GM19328 (cell line): ENCODE data around the gene CD34.
"Not testable (repeated sequence)": the region's sequence is repeated elsewhere in the genome, so short reads cannot be mapped to it uniquely, and the experiment has no call there.

Experiments used
- ATAC-seq: cut with Tn5 transposase; IDR thresholded peaks from one replicate; pipeline ENCODE4 v1.9.1; 2021; ENCODE audit warnings: mild to moderate bottlenecking, moderate library complexity; ENCODE audit not compliant: unreplicated experiment

The CD34 gene

DNA sequence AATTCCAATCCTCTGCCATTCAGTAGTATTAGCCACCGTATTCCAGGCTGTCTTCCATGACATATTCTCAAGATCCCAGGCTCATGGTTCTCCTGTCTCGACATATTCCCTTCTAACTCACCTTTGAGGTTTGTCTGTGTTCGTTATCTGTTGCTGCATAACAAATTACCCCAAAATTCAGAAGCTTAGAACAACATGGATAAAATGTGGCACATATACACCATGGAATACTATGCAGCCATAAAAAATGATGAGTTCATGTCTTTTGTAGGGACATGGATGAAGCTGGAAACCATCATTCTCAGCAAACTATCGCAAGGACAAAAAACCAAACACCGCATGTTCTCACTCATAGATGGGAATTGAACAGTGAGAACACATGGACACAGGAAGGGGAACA, 33.0 kb downstream of the CD34 start:
- ATAC-seq: not testable (repeated sequence)

DNA sequence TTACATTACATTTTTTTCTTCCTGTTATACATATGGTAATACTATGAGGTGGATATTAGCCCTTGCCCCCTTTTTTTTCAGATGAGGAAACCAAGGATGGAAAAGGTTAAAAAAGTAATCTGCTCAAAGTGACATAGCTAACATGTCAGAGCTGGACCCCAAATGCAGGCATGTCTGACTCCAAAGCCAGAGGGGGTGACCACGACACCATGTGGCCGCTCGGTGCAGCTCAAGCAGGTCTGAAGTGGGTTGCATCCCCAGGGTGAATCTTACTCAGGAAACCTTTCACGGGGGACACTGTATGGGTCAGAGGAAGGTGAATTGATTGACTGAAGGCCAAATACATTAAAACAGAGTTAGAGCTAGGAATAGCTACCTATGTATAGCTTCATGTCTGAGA, 34.8 kb downstream of the CD34 start:
- no peak for ATAC-seq

DNA sequence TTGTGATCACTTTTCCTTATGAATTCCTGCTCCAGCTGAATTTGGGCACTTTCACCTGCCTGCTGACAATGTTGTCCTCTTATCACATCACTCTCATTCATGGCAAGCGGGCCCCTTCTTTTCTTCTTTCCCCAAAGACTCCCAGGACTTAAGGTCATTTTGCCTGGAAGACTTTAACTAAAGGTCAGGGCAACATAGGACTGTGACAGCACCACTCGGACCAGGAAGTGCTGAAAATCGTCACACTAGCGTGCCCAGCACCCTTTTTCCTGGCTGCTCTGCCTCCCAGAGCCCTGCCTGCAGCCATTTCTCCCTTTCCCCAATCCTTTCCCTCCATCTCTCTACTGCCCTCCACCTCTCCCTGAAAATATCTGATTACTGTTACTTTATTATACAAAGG, 35.4 kb downstream of the CD34 start:
- ATAC-seq: no peak

DNA sequence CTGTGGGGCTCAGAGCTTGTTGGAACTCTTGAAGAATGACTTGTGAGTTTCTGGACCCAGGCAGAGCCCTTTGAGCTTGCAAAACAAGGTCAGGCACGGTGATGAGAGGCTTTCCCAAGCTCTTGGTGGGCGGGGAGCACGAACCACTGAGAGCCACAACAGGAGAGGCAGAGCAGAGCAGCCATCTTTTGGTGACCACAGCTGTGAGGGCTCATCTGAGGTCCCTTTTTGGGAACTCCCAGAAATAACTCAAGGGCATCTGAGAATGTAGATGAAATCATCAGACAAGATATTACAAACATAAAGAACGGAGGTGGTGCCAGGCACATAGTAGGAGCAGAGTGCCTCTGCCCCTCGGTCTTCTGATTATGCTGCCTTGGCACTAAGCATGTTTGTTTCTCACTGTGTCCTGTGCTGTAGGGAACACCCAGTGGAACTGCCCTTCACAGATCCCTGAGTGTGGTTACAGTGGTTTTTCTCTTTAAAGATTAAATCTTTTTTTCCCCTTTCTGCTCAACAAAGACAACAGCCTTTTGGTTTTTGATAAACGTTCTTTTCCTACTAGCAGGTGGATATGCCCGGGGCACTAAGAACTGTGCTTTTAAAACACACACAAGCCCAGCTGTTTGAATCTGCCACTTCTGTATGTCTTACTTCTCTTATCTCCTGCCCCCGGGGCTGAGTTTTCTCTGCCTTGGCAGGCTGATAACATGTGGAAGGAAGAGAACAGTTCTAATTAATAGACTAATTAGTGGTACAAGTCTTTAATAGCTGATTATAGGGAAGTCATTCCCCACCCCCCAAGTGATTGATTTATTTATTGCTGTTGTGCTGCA, 37.7 kb downstream of the CD34 start:
- ATAC-seq: no peak

DNA sequence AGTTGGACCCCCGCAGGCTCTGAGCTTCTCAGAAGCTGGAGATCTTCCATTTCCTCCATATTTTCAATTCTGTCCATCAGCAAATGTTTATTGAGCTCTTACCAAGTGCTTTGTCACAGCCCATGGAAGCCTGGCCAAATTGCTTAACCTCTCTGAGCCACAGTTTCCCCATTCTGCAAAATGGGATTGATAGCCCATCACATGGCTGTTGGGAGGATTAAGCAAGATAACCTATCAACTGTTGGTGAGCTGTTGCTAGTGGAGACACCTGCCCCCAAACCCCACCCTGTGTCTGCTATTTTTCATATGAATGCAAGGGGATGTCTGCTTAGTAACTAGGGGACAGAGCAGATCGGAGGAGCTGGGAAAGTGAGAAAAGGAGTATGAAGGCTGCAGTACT, 38.3 kb downstream of the CD34 start:
- no peak for ATAC-seq

DNA sequence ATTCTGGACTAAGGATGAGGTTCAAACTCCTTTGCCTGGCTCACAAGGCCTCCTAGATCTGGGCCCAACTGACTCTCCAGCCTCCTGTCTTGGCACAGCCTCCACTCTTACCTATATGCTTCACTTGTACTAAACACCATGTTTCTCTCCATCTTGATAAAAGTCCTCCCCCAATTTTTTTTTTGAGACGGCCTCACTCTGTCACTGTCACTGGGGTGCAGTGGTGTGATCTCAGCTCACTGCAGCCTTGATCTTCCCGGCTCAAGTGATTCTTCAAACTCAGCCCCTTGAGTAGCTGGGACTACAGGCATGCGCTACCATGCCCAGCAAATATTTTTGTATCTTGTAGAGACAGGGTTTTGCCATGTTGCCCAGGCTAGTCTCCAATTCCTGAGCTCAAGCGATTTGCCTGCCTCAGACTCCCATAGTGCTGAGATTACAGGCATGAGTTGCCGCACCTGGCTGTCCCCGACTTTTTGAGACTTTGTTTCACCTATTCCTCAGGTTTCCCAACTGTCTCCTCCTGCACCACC, 39.7 kb downstream of the CD34 start:
- ATAC-seq: no peak

DNA sequence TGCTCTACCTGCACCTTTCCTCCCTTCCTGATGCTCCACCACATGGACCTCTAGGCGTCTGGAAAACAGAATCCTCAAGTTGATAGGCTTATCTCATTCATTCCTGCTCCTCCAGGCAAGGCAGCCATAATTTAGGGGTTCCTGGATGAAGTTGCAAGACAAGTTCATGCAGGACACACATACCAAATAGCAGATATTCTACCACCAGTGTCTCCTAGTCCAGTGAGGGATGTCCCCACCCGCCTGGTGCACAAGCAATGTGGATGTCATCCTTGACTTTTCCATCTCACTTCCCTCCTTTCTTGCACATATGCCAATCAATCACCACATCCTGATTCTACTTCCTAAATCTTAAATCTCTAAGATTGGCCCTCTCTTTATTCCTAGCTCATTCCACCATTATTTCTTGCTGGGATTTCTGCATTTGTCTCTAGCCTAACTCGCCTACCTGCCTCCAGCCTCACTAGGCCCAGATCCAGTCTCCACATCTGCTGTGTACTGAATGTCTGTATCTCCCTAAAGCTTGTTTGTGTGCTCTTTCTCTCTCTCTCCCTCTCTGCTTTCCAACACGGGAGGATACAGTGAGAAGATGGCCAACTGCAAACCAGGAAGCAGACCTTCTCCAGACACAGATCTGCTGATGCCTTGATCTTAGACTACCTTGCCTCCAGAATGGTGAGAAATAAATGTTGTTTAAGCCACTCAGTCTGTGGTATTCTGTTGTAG, 40.5 kb downstream of the CD34 start:
- ATAC-seq: no peak

DNA sequence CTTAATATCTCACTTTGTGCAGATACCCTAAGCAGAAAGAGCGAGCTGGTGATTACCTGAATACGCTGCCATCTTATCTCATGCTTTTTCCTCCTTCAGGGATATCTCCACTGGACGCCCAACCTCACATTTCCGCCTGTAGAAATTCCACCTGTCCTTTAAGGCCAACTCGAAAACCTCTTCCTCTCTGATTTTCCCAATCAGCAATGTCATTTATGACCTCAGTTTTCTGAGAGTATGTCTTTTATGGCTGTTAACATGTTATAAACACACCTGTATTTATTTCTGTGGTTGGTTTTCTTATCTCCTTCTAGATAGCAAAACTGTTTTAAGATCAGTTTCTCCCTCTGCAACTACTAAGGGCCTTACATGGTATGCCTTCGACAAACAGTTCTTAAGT, 41.1 kb downstream of the CD34 start:
- ATAC-seq: no peak

DNA sequence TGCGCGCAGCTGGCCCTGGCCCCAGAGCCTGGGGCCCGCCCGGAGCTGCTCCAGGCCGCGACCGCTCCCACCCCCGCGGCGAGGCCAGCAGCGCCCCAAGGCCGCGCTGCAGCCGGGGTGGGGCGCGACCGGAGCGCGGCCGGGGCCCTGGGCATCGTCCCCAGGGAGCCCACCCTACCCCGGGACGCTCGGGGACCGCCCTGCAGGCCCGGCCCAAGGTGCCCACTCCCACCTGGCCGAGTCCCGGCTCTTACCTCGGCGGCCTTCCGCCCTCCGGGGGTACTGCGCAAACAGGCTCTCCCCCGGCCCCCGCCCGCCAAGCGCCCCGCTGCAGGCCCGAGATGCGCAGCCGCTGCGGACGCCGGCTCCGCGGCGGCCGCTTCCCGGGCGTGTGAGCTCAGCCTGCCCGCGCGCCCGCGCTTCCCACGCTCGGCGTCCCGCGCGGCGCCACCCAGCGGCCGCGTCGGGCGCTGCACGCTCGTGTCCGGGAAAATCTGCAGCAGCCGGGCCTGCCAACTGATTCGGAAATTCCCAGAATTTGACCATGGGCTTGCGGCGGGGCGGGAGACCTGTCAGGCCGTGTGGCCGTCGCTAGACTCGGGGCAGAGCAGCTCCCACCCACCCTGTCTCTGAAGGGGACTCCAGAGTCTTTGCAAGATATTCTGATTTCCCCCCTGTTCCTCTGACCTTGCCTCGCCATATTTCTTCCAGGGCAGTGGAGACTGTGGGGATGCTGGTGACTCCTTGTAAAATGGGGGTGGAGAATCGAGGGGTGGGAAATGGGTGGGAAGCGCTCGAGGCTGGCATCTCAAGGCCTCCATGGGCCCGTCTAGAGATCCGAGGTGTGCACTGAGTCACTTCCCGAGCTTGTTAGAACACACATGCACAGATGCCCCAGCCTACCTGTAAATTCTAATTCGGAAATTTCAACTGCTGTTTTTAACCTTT, 41.9 kb downstream of the CD34 start:
- peak; percentile 65 for ATAC-seq

DNA sequence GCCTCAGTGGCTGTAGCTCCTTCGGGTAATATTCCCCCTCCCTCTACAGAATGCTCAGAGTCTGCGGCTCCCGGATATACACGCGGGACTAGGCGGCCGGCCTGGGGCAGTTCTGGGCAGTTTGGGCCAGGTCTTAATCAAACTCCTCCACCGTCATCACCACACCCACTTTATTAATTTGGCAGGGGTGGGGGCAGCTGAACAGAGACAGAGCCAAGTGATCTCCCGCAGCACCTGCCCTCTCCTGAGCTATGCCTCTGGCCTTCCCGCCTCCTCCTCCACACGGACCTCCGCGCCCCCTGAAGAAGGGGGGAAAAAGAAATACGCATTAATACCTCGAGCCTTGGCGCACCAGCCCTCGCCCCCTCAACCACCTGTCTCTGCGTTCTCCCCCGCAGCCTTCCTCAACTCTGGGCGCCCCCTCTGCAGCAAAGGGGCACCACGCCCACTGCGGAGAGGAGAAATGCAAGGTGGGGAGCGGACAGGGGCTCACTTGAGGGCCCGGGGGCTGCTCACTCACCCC, 42.6 kb downstream of the CD34 start:
- no peak for ATAC-seq

DNA sequence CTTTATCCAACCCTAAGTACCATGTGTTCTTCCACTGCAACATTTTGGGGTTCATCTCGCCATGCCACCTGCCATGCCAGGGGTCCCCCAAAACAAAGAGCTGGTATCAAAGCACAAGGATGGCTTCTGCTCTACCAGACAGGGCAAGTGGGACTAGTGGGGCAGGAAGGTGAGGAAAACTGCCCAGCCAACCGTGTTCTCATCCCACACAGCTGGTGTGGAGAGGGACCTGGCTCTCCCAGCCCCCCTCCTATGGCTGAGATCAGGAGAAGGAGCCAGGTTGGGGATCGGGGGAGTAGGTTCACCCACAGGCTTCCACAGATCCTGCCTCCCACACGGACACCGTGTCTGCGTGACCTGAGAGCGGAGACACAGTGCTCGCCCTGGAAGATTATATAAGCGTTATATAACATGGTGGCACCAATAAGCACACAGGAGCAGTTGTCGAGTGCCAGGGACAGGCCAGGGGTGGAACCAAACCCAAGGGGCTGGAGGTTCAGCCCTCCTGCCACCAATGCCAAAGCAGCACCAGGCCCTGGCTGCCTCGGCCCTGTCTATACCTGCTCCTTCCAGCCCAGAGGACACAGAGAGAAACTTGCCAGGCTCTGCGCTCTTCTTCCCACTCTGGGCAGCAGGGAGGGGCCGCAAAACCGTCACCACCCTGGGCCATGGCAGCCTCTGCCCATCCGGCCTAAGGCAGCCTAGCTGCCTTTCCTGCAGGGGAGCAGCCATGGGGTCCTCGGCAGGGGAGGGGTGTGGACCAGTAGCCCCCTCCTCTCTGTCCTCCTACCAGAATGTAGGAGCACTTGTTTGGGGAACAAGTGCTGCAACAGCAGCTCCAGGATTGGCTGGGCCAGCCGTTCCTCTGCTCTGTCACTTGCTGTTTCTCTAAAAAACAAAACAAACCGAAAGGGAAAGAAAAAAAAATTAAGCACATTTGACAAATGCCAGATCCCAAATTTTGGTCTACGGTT, 43.5 kb downstream of the CD34 start:
- ATAC-seq: no peak

DNA sequence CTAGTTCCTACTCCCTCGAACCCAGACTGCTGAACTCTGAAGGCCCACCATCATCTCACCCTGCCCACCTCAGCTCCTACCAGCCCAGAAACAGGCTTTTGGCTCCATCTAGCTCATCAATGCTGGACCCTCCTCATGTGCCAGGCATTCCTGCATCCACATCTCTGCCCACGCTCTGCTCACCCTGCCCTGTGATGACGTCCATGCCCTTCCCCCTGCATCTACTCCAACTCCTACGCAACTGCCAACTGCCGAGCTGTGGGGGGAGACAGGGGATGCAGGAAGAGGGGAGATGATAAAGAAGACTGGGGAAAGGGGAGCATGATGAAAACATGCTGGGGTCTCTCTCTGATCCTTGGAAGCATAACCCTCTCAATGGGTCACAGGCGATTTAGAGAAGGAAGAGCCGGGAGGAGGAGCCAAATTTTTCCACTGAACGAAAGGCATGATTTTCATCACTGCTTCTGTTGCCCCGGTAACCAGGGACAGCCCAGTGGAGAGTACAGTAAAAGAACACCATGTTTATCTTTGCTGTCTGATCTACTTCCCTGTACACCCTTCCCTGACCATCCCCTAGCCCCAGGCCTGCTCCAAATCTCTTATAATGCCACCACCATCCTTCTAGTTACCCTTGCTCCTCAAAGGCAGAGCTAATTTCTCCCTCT, 44.3 kb downstream of the CD34 start:
- no peak for ATAC-seq

DNA sequence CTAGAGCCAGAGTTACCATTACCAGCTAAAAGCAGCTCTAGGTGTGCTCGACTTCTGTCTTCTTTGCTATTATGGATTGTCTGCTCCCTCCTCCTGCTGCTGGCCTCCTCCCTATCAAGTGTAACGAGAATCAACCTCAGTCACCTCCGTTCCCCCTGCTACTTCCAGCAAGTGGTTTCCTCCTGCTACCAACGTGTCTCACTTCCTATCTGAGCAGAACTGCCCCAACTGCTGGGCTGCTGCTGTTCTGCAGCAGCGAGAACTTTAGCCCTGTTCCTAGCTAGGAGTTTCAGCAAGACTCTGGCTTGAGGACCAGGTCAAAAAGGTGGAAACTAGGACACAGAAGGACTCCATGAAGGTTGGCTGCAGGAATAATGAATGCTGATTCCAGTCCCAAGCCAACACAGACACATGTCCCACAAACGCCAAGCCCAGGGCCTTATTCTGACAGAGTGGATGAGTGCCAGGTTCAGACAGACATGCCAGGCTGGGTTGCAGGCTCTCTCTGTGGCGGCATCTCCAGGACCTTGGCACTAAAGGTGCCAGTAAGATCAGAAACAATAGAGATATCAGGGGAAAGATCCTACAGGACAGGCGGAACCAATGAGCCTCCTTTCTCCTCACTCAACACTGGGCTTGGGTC, 46.9 kb downstream of the CD34 start:
- no peak for ATAC-seq

DNA sequence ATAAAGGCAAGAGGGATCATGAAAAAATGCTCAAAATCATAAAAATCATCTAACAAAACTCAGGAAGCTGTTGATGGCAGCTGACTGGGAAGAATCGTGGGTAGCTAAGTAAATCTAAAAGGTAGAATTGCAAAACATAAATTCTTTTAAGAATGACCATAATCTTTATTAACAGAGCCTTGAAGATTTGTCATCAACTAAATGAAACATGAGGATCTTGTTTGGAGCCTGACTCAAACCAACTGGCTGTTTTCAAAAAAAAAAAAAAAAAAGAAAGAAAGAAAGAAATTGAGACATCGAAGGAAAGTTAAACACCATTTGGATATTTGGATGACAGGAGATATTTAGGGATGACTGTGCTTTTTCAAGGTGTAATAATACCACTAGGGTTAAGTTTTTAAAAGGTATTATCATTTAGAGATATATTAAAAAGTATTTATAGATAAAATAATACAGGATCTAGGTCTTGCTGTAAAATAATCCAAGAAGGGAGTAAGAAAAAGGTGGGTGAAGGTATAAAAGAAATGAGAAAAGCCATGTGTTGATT, 48.6 kb downstream of the CD34 start:
- ATAC-seq: no peak

DNA sequence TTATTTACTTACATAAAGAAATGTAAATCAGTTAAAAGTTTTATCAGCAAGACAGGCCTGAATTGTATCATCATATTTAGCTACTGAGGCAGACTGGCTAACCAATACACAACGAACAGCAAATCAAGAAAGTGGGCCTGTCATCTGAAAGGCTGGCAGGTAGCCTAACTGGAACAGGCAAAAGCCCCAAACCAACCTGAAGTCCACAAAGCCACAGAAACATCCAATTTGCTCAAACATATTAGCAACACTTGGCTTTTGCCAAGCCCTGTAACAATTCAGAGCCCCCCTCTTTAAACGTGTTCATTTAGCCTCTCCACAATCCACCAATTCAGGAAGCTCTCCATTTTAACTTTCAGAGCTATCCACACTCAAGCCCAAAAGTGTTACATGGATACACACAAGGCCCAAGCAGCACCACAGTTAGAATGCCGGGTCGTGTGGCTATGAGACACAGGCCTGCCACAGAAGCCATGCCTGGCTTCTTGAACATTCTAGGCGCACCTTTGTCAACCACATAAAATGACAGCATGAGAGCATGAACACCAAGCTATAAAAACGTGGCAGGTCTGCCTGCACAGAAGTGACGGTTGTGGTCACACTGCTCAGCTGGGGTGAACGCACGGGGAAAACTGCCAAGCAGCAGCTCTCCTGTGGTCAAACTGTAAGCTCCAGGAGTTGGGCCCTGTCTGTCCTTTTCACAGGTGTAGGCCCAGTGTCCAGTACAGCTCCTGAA, 49.3 kb downstream of the CD34 start:
- ATAC-seq: no peak

DNA sequence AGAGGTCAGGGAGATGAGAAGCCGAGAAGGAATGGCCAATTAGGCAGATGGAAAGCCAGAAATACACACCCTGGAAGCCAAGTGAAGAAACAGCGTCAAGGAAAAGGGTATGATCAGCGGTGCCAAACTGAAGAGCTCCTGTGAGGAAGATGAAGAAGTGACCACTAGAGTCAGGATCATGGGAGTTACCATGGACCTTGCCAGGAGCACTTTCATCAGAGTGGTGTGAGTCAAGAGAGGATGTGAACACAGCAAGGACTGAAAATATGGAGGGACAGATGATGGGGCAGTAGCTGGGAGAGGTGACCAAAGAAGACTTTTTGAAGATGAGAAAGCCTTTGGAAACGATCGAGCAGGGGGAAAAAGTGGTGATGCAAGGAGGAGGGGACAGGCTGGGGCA, 50.4 kb downstream of the CD34 start:
- no peak for ATAC-seq

DNA sequence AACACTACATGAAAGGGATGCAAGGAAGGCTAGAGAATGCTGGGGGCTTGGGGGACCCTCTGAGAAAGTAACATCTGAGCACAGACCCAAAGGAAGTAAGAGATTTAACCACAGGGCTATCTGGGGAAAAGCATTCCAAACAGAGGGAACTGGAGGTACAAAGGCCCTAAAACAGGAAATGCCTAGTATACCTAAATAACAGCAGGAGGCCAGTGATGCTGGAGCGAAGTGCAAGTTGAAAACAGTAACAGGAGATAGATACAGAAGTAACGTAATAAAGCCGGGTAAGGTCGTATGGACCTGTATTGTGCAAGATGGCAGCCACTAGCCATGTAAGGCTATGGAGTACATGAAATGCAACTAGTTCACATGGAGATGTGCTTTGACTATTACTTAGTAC, 52.1 kb downstream of the CD34 start:
- ATAC-seq: no peak

DNA sequence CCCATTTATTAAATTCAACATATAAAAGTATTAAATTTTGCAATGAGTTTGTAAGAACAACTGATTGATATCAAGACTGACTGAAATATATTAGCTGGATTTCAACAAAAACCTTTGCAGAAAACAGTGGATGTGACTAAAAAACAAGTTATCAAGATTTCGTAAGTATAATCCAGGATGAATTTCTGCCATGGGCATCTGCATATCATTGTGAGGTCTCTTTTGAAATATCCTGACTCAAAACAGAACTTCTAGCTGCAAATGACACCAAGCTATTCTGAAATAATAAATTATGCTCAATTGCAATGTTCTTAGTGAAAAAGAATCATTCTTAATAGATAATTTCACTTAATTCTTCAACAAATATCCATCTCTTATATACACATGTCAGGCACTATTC, 52.6 kb downstream of the CD34 start:
- ATAC-seq: no peak
